Effector memory CD4-positive, alpha-beta T cell (primary cell): ENCODE measurements around the gene XXYLT1.

Experiments
- DNase-seq, 3 donors: peaks; one replicate each; pipeline ENCODE4 v3.0.0-alpha.2; 2020
- H3K27ac ChIP-seq: 2 replicates; pipeline ENCODE4 v1.7.0; 2013; ENCODE audit warnings: mild to moderate bottlenecking, low read length, moderate library complexity; ENCODE audit not compliant: insufficient read depth, poor library complexity, severe bottlenecking
- H3K27me3 ChIP-seq: replicated peaks from 2 replicates; pipeline ENCODE4 v1.7.0; 2013; ENCODE audit warnings: mild to moderate bottlenecking, low read length; ENCODE audit not compliant: insufficient read depth, control insufficient read depth, poor library complexity, severe bottlenecking
- H3K36me3 ChIP-seq: 2 replicates; pipeline ENCODE4 v1.7.0; 2013; ENCODE audit warnings: mild to moderate bottlenecking, low read length, moderate library complexity; ENCODE audit not compliant: control insufficient read depth, insufficient read depth
- H3K4me1 ChIP-seq: 2 replicates; pipeline ENCODE4 v1.7.0; 2013; ENCODE audit warnings: low read length, mild to moderate bottlenecking; ENCODE audit not compliant: control insufficient read depth, insufficient read depth, poor library complexity, severe bottlenecking
- H3K4me3 ChIP-seq: 2 replicates; pipeline ENCODE4 v1.7.0; 2013; ENCODE audit warnings: low read length, low read depth, mild to moderate bottlenecking; ENCODE audit not compliant: insufficient read depth, poor library complexity, severe bottlenecking
- H3K9me3 ChIP-seq: 2 replicates; pipeline ENCODE4 v1.7.0; 2013; ENCODE audit warnings: mild to moderate bottlenecking, low read length, moderate library complexity; ENCODE audit not compliant: control insufficient read depth

XXYLT1 gene

GRCh38 chr3:195259154-195259474 lies 11.8 kb downstream of the XXYLT1 start:
- Histone ChIP-seq H3K4me1 (peaks cover 20% of the 10 kb centered on the region), H3K27ac (peak overlapping the region; percentile 90), H3K9me3 (no peaks in the 10 kb centered on the region), H3K36me3 (no peaks in the 10 kb centered on the region), H3K27me3 (no peaks in the 10 kb centered on the region), H3K4me3 (no peak overlapping the region)
- no peak for DNase-seq

GRCh38 chr3:195258449-195259153 lies 12.4 kb downstream of the XXYLT1 start:
- no peak for DNase-seq
- H3K4me1 ChIP-seq: peaks cover 20% of the 10 kb centered on the region
- peak overlapping the region; percentile 90 for H3K27ac ChIP-seq
- no peaks in the 10 kb centered on the region for H3K9me3 ChIP-seq
- H3K4me3 ChIP-seq: no peak overlapping the region
- H3K36me3 ChIP-seq: no peaks in the 10 kb centered on the region
- no peaks in the 10 kb centered on the region for H3K27me3 ChIP-seq

- Histone ChIP-seq H3K9me3 (no peaks in the 10 kb centered on the region), H3K4me3 (no peak overlapping the region), H3K27ac (peak overlapping the region; percentile 90), H3K27me3 (no peaks in the 10 kb centered on the region), H3K36me3 (no peaks in the 10 kb centered on the region), H3K4me1 (peaks cover 20% of the 10 kb centered on the region)
- DNase-seq: no peak
These were observed 13.2 kb downstream of the XXYLT1 start for GRCh38 chr3:195257454-195258448.

GRCh38 chr3:195256639-195257453 lies 14.1 kb downstream of the XXYLT1 start:
- H3K27ac ChIP-seq: no peak overlapping the region
- H3K4me1 ChIP-seq: peaks cover 20% of the 10 kb centered on the region
- no peak for DNase-seq

GRCh38 chr3:195255571-195256501 lies 15.1 kb downstream of the XXYLT1 start:
- Histone ChIP-seq H3K27ac (no peak overlapping the region), H3K9me3 (no peaks in the 10 kb centered on the region), H3K4me1 (peaks cover 18% of the 10 kb centered on the region), H3K4me3 (no peak overlapping the region), H3K36me3 (no peaks in the 10 kb centered on the region), H3K27me3 (no peaks in the 10 kb centered on the region)
- no peak for DNase-seq

More at GRCh38 chr3:195256639-195257453, 14.1 kb downstream of the XXYLT1 start:
- Histone ChIP-seq H3K27me3 (no peaks in the 10 kb centered on the region), H3K4me3 (no peak overlapping the region), H3K9me3 (no peaks in the 10 kb centered on the region), H3K36me3 (no peaks in the 10 kb centered on the region)

GRCh38 chr3:195255176-195255500 lies 15.8 kb downstream of the XXYLT1 start:
- no peak overlapping the region for H3K27ac ChIP-seq
- DNase-seq: no peak
- H3K9me3 ChIP-seq: no peaks in the 10 kb centered on the region

GRCh38 chr3:195254454-195255175 lies 16.3 kb downstream of the XXYLT1 start:
- Histone ChIP-seq H3K4me3 (no peak overlapping the region), H3K36me3 (no peaks in the 10 kb centered on the region), H3K9me3 (no peaks in the 10 kb centered on the region), H3K4me1 (peaks cover 13% of the 10 kb centered on the region), H3K27me3 (no peaks in the 10 kb centered on the region), H3K27ac (no peak overlapping the region)
- DNase-seq: no peak

More at GRCh38 chr3:195255176-195255500, 15.8 kb downstream of the XXYLT1 start:
- H3K4me1 ChIP-seq: peaks cover 15% of the 10 kb centered on the region
- H3K36me3 ChIP-seq: no peaks in the 10 kb centered on the region
- H3K27me3 ChIP-seq: no peaks in the 10 kb centered on the region
- H3K4me3 ChIP-seq: no peak overlapping the region

GRCh38 chr3:195253923-195254432 lies 17.0 kb downstream of the XXYLT1 start:
- Histone ChIP-seq H3K4me3 (no peak overlapping the region), H3K9me3 (no peaks in the 10 kb centered on the region)
- DNase-seq: no peak

More at GRCh38 chr3:195253923-195254432, 17.0 kb downstream of the XXYLT1 start:
- Histone ChIP-seq H3K27me3 (no peaks in the 10 kb centered on the region), H3K36me3 (no peaks in the 10 kb centered on the region), H3K27ac (no peak overlapping the region), H3K4me1 (peaks cover 7% of the 10 kb centered on the region)
